HepG2 (cell line): ENCODE measurements around the gene MARCHF5. TPM values are rescaled to one million over a fixed set of nuclear protein-coding genes. Genes with fewer than 3 reads are reported as not detected.

ENCODE experiments used
- FUBP1 ChIP-seq: sonication (generic); formaldehyde crosslinking; IDR thresholded peaks from 2 replicates; pipeline ENCODE4 v1.5.1; 2020; ENCODE audit warnings: missing genetic modification reagents, mild to moderate bottlenecking, borderline replicate concordance
- HMG20A ChIP-seq: IDR thresholded peaks from 2 replicates; pipeline ENCODE4 v1.6.1; 2016; ENCODE audit warnings: borderline replicate concordance
- IKZF5 ChIP-seq: IDR thresholded peaks from 2 replicates; pipeline ENCODE4 v1.6.1; 2018; ENCODE audit warnings: missing genetic modification reagents, mild to moderate bottlenecking, missing compliant biosample characterization
- KAT2B ChIP-seq: fragments of 150-350 bp; IDR thresholded peaks from 2 replicates; pipeline ENCODE4 v1.6.1; 2014; ENCODE audit warnings: low read depth, low read length, borderline replicate concordance
- KDM3A ChIP-seq: IDR thresholded peaks from 2 replicates; pipeline ENCODE4 v1.6.1; 2018; ENCODE audit warnings: low read depth, missing compliant biosample characterization
- MTERF4 ChIP-seq: sonication (generic); formaldehyde crosslinking; IDR thresholded peaks from 2 replicates; pipeline ENCODE4 v1.8.0; 2023; ENCODE audit warnings: mild to moderate bottlenecking, missing genetic modification reagents
- MZF1 ChIP-seq: sonication (generic); formaldehyde crosslinking; IDR thresholded peaks from 2 replicates; pipeline ENCODE4 v1.8.1; 2023; ENCODE audit warnings: mild to moderate bottlenecking, missing genetic modification reagents, borderline replicate concordance
- NCOR1 ChIP-seq: fragments of 200-600 bp; sonication (generic); IDR thresholded peaks from 2 replicates; pipeline ENCODE4 v1.7.0; 2017; ENCODE audit warnings: antibody characterized with exemption, low read length, borderline replicate concordance
- RARG ChIP-seq: sonication (generic); formaldehyde crosslinking; IDR thresholded peaks from 2 replicates; pipeline ENCODE4 v1.4.0; 2020; ENCODE audit warnings: low read depth, mild to moderate bottlenecking, missing genetic modification reagents
- RBM22 ChIP-seq: fragments of 200-400 bp; formaldehyde crosslinking; optimal IDR thresholded peaks from 2 replicates; pipeline ENCODE3; 2017; ENCODE audit warnings: mild to moderate bottlenecking, low read length, moderate library complexity
- SNAI1 ChIP-seq: sonication (generic); formaldehyde crosslinking; IDR thresholded peaks from 2 replicates; pipeline ENCODE4 v1.5.0; 2020; ENCODE audit warnings: mild to moderate bottlenecking, missing genetic modification reagents, borderline replicate concordance
- SRSF4 ChIP-seq: fragments of 200-400 bp; formaldehyde crosslinking; IDR thresholded peaks from one replicate; pipeline ENCODE4 v1.6.1; 2018; ENCODE audit warnings: mild to moderate bottlenecking, low read depth, low read length, moderate library complexity; ENCODE audit not compliant: poor library complexity, severe bottlenecking
- TAF1 ChIP-seq: sonication (generic); formaldehyde crosslinking; IDR thresholded peaks from 2 replicates; pipeline ENCODE4 v1.4.0; 2020; ENCODE audit warnings: missing genetic modification reagents
- TARDBP ChIP-seq: sonication (generic); formaldehyde crosslinking; IDR thresholded peaks from 2 replicates; pipeline ENCODE4 v1.8.0; 2022; ENCODE audit warnings: mild to moderate bottlenecking, missing genetic modification reagents
- ZBTB38 ChIP-seq: sonication (generic); formaldehyde crosslinking; IDR thresholded peaks from 2 replicates; pipeline ENCODE4 v1.5.1; 2020; ENCODE audit warnings: mild to moderate bottlenecking, missing genetic modification reagents
- ZC3H13 ChIP-seq: sonication (generic); formaldehyde crosslinking; IDR thresholded peaks from 2 replicates; pipeline ENCODE4 v1.8.1; 2023; ENCODE audit warnings: mild to moderate bottlenecking, missing genetic modification reagents, moderate library complexity
- ZHX1 ChIP-seq: sonication (generic); formaldehyde crosslinking; IDR thresholded peaks from 2 replicates; pipeline ENCODE4 v1.8.1; 2022; ENCODE audit warnings: low read depth, mild to moderate bottlenecking, missing genetic modification reagents
- ZNF280B ChIP-seq: sonication (generic); formaldehyde crosslinking; IDR thresholded peaks from 2 replicates; pipeline ENCODE4 v1.5.0; 2020; ENCODE audit warnings: missing genetic modification reagents, mild to moderate bottlenecking, borderline replicate concordance
- ZNF607 ChIP-seq: sonication (generic); formaldehyde crosslinking; IDR thresholded peaks from 2 replicates; pipeline ENCODE4 v1.5.1; 2020; ENCODE audit warnings: missing genetic modification reagents, mild to moderate bottlenecking, borderline replicate concordance
- ZNF709 ChIP-seq: sonication (generic); formaldehyde crosslinking; IDR thresholded peaks from 2 replicates; pipeline ENCODE4 v1.5.0; 2020; ENCODE audit warnings: mild to moderate bottlenecking, missing genetic modification reagents
- polyA plus RNA-seq, 8 experiments: library from polyadenylated mRNA; depleted of rRNA in 3 of 8; stranded (reverse) in 7 of 8; unstranded in 1 of 8; fragments of >200 nt; fragmentation: Illumina TruSeq in 4 of 8; extraction: Trizol in 4 of 8; gene quantifications; 2 replicates each; pipeline versions ENCODE4 v1.2.1 to v1.2.3, GENCODE V29; 2011 to 2016; ENCODE audit warnings: low read depth in 4 of 8, missing spikeins in 1 of 8, mixed read lengths in 1 of 8; ENCODE audit not compliant: insufficient read depth in 1 of 8
- total RNA-seq, 5 experiments: library from RNA; depleted of rRNA; stranded (reverse); fragments of >200 nt; fragmentation: Illumina TruSeq; extraction: Trizol; gene quantifications; 2 replicates each; pipeline ENCODE4 v1.2.3, GENCODE V29; 2016; ENCODE audit warnings: low read depth in 1 of 5

The MARCHF5 gene
- total and polyA plus RNA-seq, 2 of the 13 experiments (the other 11 are each of a cell fraction or from before 2014, with no cell fraction given) = 19.4 to 21.0 TPM

GRCh38 chr10:92290837-92291615 is at the start of gene MARCHF5, which contains the start of gene CPEB3 (continued):
- no peak for TF ChIP-seq SNAI1 (CRISPR knock-in tag)
- no peak for TF ChIP-seq HMG20A (CRISPR knock-in tag)
- peak; percentile 69 for TF ChIP-seq IKZF5 (CRISPR knock-in tag)
- TF ChIP-seq ZBTB38 = peak; percentile 67; the same call in 1 of the 2 replicates
- peak; percentile 89 for TF ChIP-seq ZNF607 (CRISPR knock-in tag)
- TF ChIP-seq MZF1 (CRISPR knock-in tag) = no peak
- no peak for TF ChIP-seq SRSF4
- TF ChIP-seq FUBP1 (CRISPR knock-in tag) = no peak
- peak; percentile 71 for TF ChIP-seq TAF1
- TF ChIP-seq RARG (CRISPR knock-in tag) = 0 out of 2 replicates have a peak, but pooled peaks have one; percentile 52
- TF ChIP-seq ZNF709 = 0 out of 2 replicates have a peak, but pooled peaks have one; percentile 84
- TF ChIP-seq MTERF4 (CRISPR knock-in tag) = no peak; the same call in 1 of the 2 replicates
- TF ChIP-seq RBM22 = no peak
- 0 out of 2 replicates have a peak, but pooled peaks have one; percentile 50 for TF ChIP-seq ZC3H13
- peak; percentile 90 for TF ChIP-seq TARDBP (CRISPR knock-in tag)
- peak; percentile 48; the same call in 1 of the 2 replicates for TF ChIP-seq KDM3A (CRISPR knock-in tag)
- no peak for TF ChIP-seq KAT2B
- TF ChIP-seq NCOR1 = no peak
- TF ChIP-seq ZHX1 (CRISPR knock-in tag) = no peak; the same call in 1 of the 2 replicates
- peak; percentile 21; the same call in 1 of the 2 replicates for TF ChIP-seq ZNF280B (CRISPR knock-in tag)
